NOMO-1 (cell line): Measurements from ENCODE around the gene AAMP.

Experiments used
- DNase-seq, 2 experiments: peaks; one replicate each; lab custom pipeline; 2025; ENCODE audit not compliant: unreplicated experiment in 2 of 2; lab: John Stamatoyannopoulos, UW

Gene AAMP

GRCh38 chr2:218229851-218230250 is 40.1 kb downstream of the AAMP start:
- DNase-seq: peak in 1 of 2 experiments; percentile 54

- peak; percentile 82 to 99 for DNase-seq
Observed at GRCh38 chr2:218229239-218229638, 40.7 kb downstream of the AAMP start.

GRCh38 chr2:218228366-218229090 is 41.4 kb downstream of the AAMP start:
- DNase-seq: no peak

- DNase-seq: no peak
Observed at GRCh38 chr2:218226903-218227302, 43.0 kb downstream of the AAMP start.

- DNase-seq: no peak
Observed at GRCh38 chr2:218224186-218224585, 45.8 kb downstream of the AAMP start.

GRCh38 chr2:218223046-218223445 is 46.9 kb downstream of the AAMP start:
- no peak for DNase-seq

- DNase-seq: no peak
Observed at GRCh38 chr2:218221000-218221399, 48.9 kb downstream of the AAMP start.

GRCh38 chr2:218219934-218220333 is 50.0 kb downstream of the AAMP start:
- DNase-seq: peak in 1 of 2 experiments; percentile 30

- peak; percentile 49 to 90 for DNase-seq
Observed at GRCh38 chr2:218218268-218219185, 51.4 kb downstream of the AAMP start.

GRCh38 chr2:218217360-218218267 is 52.3 kb downstream of the AAMP start:
- DNase-seq: peak; percentile 45 to 60

GRCh38 chr2:218216674-218217359 is 53.1 kb downstream of the AAMP start, which contains the start of gene ARPC2:
Gene ARPC2, plus strand, starts transcription at chr2:218217189. Its CDS starts 282 bp downstream, at chr2:218217471.
- peak; percentile 87 to 95 for DNase-seq

- no peak for DNase-seq
Observed at GRCh38 chr2:218216336-218216673, 53.6 kb downstream of the AAMP start.
